Right lobe of liver (tissue), 4 donors: ENCODE data around the gene HDAC4.

Experiments
- POLR2A ChIP-seq: fragments of 450-650 bp; IDR thresholded peaks from one replicate; pipeline ENCODE4 v1.6.1; 2017; ENCODE audit warnings: antibody characterized with exemption, mild to moderate bottlenecking
- TF ChIP-seq, protein P1 (sequence below), 4 donors: fragments of 200-600 bp in 3 of 4; fragments of 450-650 bp in 1 of 4; IDR thresholded peaks; one replicate each; pipeline versions ENCODE4 v1.5.1 to v1.8.0; 2016 to 2022; ENCODE audit warnings: antibody characterized with exemption in 4 of 4, mild to moderate bottlenecking in 2 of 4
- donor health status: DM: no; HTN: no; CAD: no.
- donor health status: DM: no; HTN: no; CAD: no.
- donor health status: DM: no; HTN: yes; CAD: no.

- TF ChIP-seq, protein P1, sequence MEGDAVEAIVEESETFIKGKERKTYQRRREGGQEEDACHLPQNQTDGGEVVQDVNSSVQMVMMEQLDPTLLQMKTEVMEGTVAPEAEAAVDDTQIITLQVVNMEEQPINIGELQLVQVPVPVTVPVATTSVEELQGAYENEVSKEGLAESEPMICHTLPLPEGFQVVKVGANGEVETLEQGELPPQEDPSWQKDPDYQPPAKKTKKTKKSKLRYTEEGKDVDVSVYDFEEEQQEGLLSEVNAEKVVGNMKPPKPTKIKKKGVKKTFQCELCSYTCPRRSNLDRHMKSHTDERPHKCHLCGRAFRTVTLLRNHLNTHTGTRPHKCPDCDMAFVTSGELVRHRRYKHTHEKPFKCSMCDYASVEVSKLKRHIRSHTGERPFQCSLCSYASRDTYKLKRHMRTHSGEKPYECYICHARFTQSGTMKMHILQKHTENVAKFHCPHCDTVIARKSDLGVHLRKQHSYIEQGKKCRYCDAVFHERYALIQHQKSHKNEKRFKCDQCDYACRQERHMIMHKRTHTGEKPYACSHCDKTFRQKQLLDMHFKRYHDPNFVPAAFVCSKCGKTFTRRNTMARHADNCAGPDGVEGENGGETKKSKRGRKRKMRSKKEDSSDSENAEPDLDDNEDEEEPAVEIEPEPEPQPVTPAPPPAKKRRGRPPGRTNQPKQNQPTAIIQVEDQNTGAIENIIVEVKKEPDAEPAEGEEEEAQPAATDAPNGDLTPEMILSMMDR (IDR thresholded peaks at IDR 0.05), result no peak
- no peak for TF ChIP-seq POLR2A
Observed at GRCh38 chr2:239009589-239009961, 391.2 kb downstream of the HDAC4 start.
